Medulla oblongata (tissue), 1 donor: Measurements from ENCODE around the gene INTS2.
"Not testable (repeated sequence)": the region's sequence is repeated elsewhere in the genome, so short reads cannot be mapped to it uniquely, and the experiment has no call there.

Experiments
- DNase-seq: peaks from one replicate; pipeline ENCODE4 v3.0.0-alpha.2; 2015; ENCODE audit errors: extremely low spot score

INTS2 gene

GRCh38 chr17:61887733-61888132 lies 40.0 kb downstream of the INTS2 start:
- DNase-seq, result not testable (repeated sequence)

- not testable (repeated sequence) for DNase-seq
These were observed 41.9 kb downstream of the INTS2 start for GRCh38 chr17:61885865-61886264.

GRCh38 chr17:61884864-61885263 lies 42.9 kb downstream of the INTS2 start:
- DNase-seq, result no peak

DNA sequence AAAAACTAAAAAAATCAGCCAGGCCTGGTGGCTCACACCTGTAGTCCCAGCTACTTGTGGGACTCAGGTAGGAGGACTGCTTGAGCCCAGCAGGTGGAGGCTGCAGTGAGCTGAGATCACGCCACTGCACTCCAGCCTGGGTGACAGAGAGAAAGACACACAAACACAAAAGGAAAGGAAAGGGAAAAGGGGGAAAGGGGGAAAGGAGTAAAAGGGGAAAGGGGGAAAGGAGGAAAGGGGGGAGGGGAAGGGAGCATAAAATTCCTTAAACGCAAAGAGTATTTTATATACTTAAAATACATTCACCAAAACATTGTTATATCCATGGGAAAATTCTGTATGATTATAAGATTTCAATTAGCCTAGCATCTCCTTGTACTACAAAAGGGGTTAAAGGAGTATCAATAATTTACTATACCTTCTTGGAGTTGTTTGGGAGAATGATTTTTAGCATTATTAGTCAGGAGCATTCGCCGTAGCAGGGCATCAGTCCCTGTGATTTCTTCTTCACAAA lies 47.1 kb downstream of the INTS2 start:
- no peak for DNase-seq

DNA sequence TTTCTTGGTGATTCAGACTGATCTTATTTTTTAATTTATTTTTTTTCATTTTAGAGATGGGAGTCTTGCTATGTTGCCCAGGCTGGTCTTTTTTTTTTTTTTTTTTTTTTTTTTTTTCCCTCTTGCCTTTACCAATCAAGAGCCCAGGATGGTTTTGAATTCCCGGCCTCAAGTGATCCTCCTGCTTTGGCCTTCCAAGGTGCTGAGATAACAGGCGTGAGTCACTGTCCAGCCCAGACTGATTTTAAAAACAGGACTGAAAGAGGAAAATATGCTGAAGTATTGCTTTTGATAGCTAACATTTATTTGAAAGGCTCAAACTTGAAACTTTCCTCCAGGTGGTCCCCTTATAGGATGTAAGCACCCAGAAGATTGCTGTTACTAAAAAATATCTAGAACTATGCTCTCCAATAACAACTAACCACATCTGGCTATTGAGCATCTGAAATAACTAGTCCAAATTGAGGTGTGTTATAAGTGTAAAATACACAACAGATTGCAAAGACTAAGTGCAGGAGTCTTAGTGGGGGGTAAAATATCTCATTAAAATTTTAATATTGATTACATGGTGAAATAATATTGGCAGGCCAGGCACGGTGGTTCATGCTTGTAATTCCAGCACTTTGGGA lies 48.7 kb downstream of the INTS2 start:
- DNase-seq, result no peak

DNA sequence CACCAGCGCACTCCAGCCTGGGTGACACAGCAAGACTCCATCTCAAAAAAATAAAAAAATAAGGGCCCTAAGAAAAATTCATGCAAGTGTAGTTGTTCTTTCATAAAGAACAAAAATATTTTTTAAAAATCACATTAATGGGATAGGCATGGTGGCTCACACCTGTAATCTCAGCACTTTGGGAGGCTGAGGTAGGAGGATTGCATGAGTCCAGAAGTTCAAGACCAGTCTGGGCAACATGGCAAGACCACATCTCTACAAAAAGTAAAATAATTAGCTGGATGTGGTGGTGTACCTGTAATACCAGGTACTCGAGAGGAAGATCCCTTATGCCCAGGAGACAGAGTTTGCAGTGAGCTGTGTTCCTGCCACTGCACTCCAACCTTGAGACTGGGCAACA lies 49.3 kb downstream of the INTS2 start:
- DNase-seq, result no peak

DNA sequence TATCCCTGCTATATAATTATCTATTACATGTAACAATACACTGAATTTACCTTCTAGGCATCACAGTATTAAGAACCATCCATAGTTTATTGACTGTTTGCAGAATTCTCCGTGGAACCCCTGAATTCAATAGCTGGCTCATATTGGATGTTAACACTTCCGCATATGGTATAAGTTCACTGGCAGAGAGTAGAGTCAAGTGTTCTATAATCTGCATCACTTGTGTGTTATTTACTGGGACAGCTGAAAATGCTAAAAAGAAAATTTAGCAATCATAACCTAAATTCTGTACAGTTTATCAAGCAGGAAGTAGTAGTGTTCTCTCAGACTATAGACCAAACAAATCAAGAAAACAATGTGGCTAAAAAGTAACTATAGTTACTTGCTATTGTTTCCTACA lies 49.9 kb downstream of the INTS2 start:
- no peak for DNase-seq

DNA sequence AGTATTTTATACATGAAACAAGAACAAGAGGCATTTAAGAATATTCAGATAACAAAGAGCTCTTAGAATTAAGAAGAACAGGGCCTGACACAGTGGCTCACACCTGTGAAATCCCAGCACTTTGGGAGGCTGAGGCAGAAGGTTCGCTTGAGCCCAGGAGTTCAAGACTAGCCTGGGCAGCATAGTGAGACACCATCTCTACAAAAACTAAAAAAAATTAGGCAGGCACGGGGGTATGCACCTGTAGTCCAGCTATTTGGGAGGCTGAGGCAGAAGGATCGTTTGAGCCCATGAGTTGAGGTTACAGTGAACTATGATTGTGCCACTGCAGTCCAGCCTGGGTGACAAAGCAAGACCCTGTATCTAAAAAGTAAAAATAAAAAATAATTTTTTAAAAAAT lies 52.0 kb downstream of the INTS2 start:
- no peak for DNase-seq

GRCh38 chr17:61875285-61875684 lies 52.5 kb downstream of the INTS2 start:
- no peak for DNase-seq

- DNase-seq, result no peak
These were observed 53.7 kb downstream of the INTS2 start for GRCh38 chr17:61874075-61874474.

DNA sequence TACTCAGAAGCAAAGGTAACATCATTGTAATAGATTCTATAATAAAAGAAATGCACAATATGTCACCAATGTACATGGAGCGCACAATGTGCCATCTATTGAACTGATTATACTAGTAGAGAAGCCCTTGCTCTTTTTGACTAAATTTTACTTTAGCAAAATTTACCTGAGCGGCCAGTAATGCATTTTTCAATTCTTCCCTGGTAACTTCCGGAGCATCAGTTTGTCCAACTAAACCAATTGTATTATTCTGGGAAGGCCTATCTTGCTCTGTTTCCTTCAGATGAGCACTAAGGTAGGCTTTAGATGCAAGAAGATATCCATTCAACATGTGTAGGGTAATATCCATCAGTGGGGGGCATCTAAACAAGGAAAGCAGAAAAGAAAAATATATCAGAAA lies 55.7 kb downstream of the INTS2 start:
- DNase-seq, result no peak

DNA sequence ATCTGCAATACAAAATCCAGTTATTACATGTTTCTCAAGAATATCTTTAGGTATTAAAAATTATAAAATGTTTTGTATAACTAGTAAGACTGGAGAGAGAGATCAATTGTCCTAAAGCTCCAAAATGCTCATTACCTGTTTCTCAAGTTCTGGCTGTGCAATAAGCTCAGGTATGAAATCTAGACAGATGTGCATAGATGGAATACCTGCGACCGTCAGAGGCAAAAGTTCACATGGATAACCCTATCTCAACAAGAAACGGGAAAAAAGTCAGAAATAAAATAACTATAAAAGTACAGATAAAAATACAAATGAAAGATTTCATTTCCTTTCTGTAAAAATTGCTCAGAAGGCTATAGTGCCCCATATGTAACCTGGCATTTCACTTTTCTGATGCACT lies 58.6 kb downstream of the INTS2 start:
- DNase-seq, result no peak

DNA sequence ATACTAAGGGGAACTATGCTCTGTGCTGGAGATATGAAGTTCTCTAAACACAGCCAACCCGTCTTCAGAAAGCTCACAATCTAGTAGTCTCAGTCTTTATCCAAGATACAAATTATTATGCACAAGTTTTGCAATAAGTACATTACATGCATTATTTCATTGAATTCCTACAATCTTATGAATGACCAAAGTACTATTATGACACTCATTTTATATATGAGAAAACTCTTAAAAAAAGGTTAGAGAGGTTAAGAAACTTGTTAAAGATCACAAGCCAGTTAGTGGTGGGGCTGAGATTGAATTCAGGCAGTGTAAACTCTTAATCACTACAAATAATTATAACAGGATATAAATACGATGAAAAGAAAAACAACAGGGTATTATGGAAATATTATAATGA lies 59.7 kb downstream of the INTS2 start:
- DNase-seq, result no peak

DNA sequence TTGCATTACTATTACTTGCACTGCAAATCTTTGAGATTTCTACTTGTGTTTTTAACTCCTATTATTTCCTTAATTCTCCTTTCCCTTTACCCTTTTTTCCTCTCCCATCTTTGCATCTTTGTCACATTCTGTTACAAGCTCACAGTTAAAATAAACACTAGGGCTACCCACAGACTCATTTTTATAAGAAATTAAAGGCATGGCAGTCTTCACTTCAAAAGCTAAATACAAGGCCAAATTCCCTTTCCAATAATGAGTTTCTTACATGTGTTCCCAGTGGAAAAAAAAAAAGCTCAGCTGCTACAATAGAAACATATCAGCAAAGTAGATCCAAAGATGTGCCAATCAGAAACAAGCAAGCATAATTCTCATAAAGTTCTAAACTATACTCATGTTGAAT lies 60.7 kb downstream of the INTS2 start:
- DNase-seq, result no peak

- no peak for DNase-seq
These were observed 64.0 kb downstream of the INTS2 start for GRCh38 chr17:61863801-61864126.

- peak; percentile 92 for DNase-seq
These were observed 64.6 kb downstream of the INTS2 start, which contains the start of gene BRIP1 for GRCh38 chr17:61862975-61863800. TSS of gene BRIP1 (minus strand) at chr17:61863528. CDS start at chr17:61861539, 1,989 bp downstream.

GRCh38 chr17:61862105-61862574 lies 65.6 kb downstream of the INTS2 start:
- no peak for DNase-seq

DNA sequence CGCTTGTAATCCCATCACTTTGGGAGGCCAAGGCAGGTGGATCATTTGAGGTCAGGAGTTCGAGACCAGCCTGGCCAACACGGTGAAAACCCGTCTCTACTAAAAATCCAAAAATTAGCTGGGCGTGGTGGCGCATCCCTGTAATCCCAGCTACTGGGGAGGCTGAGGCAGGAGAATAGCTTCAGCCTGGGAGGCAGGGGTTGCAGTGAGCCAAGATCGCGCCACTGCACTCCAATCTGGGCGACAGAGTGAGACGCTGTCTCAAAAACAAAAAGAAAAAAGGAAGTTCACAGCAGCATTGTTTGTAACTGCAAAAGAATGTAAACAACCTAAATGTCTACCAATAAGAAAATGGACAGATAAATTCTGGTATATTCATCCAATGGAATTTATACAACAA lies 67.4 kb downstream of the INTS2 start:
- not testable (repeated sequence) for DNase-seq

- DNase-seq, result no peak
These were observed 71.7 kb downstream of the INTS2 start for GRCh38 chr17:61856035-61856434.

GRCh38 chr17:61852857-61853256 lies 74.9 kb downstream of the INTS2 start:
- DNase-seq, result no peak

DNA sequence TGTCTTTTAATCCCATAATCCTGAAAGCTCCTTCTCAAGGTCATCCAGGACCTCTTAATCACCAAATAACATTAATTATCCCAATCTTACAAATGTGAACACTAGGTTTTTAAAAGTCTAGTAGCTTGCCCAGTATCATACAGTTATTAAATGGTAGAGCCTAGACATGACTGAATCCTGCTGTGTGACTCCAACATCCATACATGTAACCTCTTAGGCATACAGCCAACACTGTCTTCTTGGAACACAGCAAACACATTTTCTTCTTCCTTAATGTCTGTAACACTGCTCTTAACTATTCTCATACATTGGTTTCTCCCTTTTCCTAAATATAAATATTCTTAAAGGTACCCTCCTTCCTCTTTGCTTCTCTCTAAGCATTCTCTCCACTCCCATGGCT lies 78.1 kb downstream of the INTS2 start:
- DNase-seq, result no peak

GRCh38 chr17:61848896-61849295 lies 78.9 kb downstream of the INTS2 start:
- no peak for DNase-seq

- no peak for DNase-seq
These were observed 79.5 kb downstream of the INTS2 start for GRCh38 chr17:61848247-61848646.
